ENCODE data around the gene HHAT.
"Not testable (repeated sequence)": the region's sequence is repeated elsewhere in the genome, so short reads cannot be mapped to it uniquely, and the experiment has no call there.

The HHAT gene

GRCh38 chr1:210377731-210378333, 49.1 kb downstream of the HHAT start:
- H3K36me3 Mint-ChIP-seq (ENCODE audit: low read depth) = no peaks in the 10 kb centered on the region
- H3K9me3 Mint-ChIP-seq = no peaks in the 10 kb centered on the region
- peaks cover 4% of the 10 kb centered on the region for H3K27me3 Mint-ChIP-seq
- no peak overlapping the region for H3K27ac Mint-ChIP-seq
- DNase-seq = no peak
- no peak overlapping the region for H3K4me3 Mint-ChIP-seq
- H3K4me1 Mint-ChIP-seq (ENCODE audit: low read depth) = peaks cover 32% of the 10 kb centered on the region

DNA sequence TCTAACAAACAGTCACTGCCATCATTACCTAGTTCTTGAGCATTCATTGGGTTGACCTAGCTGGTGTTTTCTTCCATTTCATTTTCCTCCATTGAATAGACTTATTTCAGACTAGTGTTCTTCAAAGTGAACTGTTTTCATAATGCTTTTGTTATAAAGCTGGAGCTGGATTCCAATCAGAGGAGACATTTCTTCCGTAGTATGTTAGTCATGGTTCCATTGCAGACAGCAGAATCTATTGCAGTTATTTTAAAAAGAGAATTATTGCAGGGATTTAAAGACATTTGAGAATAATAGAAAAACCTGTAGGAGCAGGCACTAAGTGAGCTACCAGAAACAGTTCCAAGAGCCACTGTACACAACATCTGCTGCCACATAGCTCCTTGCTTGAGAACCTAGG, 50.0 kb downstream of the HHAT start:
- Mint-ChIP-seq H3K27ac (no peak overlapping the region), H3K4me1 (ENCODE audit: low read depth) (peaks cover 23% of the 10 kb centered on the region), H3K9me3 (no peaks in the 10 kb centered on the region), H3K27me3 (peaks cover 4% of the 10 kb centered on the region), H3K4me3 (no peak overlapping the region), H3K36me3 (ENCODE audit: low read depth) (no peaks in the 10 kb centered on the region)
- DNase-seq = no peak

DNA sequence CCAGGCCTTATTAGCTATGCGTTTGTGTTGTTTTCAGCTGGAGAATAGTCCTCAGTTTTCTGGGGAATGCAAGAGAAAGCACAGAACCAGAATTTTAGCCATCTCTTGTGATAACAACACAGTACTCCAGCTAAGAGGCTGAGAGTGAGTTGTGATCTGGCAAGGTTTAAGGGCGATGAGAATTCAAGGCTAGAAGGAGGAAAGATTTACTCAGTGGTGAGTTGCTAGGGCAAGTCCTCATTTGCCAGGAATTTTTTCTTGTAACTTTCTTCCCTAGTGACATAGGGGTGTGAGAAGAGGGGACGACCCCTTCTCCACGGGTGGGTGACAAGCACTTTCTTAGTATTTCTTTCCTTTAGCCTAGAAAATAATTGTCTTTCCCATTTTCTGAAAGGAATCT, 53.2 kb downstream of the HHAT start:
- DNase-seq = no peak

GRCh38 chr1:210384625-210385024, 55.9 kb downstream of the HHAT start:
- H3K27me3 Mint-ChIP-seq = peaks cover 7% of the 10 kb centered on the region
- no peak overlapping the region for H3K27ac Mint-ChIP-seq
- no peaks in the 10 kb centered on the region for H3K4me1 Mint-ChIP-seq (ENCODE audit: low read depth)
- no peaks in the 10 kb centered on the region for H3K36me3 Mint-ChIP-seq (ENCODE audit: low read depth)
- no peak for DNase-seq
- H3K9me3 Mint-ChIP-seq = no peaks in the 10 kb centered on the region
- no peak overlapping the region for H3K4me3 Mint-ChIP-seq

More for the DNA sequence above, 53.2 kb downstream of the HHAT start:
- H3K27ac Mint-ChIP-seq = no peak overlapping the region
- no peaks in the 10 kb centered on the region for H3K9me3 Mint-ChIP-seq
- no peaks in the 10 kb centered on the region for H3K36me3 Mint-ChIP-seq (ENCODE audit: low read depth)
- peaks cover 1% of the 10 kb centered on the region for H3K4me1 Mint-ChIP-seq (ENCODE audit: low read depth)
- no peak overlapping the region for H3K4me3 Mint-ChIP-seq
- H3K27me3 Mint-ChIP-seq = peaks cover 4% of the 10 kb centered on the region

DNA sequence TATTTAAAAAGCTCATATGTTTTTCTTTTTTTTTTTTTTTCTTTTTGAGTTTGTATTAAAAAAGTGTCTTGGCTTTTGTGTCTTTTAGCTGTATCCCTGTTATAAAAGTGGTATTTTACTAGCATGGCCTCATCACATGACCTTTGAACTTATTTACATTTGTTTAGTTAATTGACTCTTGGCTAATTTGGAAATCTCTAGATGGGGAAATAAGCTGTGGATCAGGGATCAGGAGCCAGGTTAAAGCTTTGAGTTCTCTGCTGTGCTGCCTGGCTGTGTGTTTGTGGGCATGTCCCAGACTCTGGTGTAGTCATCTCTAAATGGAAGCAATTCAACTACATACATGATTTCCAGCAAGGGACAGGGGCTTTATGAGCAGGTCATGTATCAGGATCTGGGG, 56.5 kb downstream of the HHAT start:
- Mint-ChIP-seq H3K27ac (no peak overlapping the region), H3K36me3 (ENCODE audit: low read depth) (no peaks in the 10 kb centered on the region), H3K27me3 (peaks cover 7% of the 10 kb centered on the region), H3K9me3 (no peaks in the 10 kb centered on the region), H3K4me3 (no peak overlapping the region), H3K4me1 (ENCODE audit: low read depth) (no peaks in the 10 kb centered on the region)
- DNase-seq = no peak

DNA sequence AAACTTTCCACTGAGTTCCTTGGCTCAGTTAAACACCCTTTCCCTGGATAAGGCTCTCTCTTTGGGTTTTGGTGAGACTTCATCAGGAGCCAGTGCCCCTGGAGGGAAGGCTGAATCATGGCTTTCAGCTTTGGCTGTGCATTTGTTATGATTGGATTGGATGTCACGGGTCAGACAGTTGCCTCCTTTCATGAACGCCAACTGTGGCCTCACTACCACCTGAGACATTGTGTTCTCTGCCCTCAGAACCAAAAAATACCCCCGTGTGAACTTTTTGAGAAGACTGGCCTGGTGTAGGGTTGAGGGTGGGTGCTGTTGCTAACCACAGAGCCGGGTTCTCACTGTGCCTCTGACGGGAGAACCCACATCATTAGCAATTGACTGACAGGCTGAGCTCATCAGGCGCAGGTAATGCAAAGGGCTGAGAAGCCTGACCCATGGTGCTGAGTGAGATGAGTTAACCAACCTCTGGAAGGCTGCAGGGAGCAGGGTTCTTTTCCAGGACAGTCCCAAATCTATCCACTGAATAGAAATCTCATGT, 65.6 kb downstream of the HHAT start:
- Mint-ChIP-seq H3K27me3 (peaks cover 28% of the 10 kb centered on the region), H3K27ac (no peak overlapping the region), H3K4me3 (no peak overlapping the region), H3K9me3 (no peaks in the 10 kb centered on the region), H3K4me1 (ENCODE audit: low read depth) (peaks cover 38% of the 10 kb centered on the region), H3K36me3 (ENCODE audit: low read depth) (no peaks in the 10 kb centered on the region)
- DNase-seq = no peak

DNA sequence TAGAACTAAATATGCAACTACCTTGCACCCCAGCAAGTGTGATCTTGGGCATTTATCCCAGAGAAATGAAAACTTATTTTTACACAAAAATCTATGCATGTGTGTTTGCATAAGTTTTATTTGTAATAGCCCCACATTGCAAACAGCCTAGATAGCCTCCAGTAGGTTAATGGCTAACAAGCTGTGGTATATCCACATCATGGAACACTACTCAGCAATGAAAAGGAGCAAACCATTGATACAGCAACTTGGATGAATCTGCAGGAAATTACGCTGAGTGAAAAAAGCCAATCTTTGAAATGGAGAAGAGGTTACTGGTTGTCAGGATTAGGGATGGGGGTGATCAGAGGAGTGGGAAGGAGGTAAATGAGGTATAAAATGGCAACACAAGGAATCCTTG, 67.8 kb downstream of the HHAT start:
- H3K9me3 Mint-ChIP-seq = no peaks in the 10 kb centered on the region
- DNase-seq = no peak
- no peak overlapping the region for H3K27ac Mint-ChIP-seq
- peaks cover 26% of the 10 kb centered on the region for H3K27me3 Mint-ChIP-seq
- H3K4me3 Mint-ChIP-seq = no peak overlapping the region
- H3K36me3 Mint-ChIP-seq (ENCODE audit: low read depth) = no peaks in the 10 kb centered on the region
- H3K4me1 Mint-ChIP-seq (ENCODE audit: low read depth) = peaks cover 54% of the 10 kb centered on the region

- Mint-ChIP-seq H3K27ac (no peak overlapping the region), H3K4me1 (ENCODE audit: low read depth) (peaks cover 54% of the 10 kb centered on the region)
These were observed 68.5 kb downstream of the HHAT start for GRCh38 chr1:210397252-210397651.

GRCh38 chr1:210397681-210398080, 69.0 kb downstream of the HHAT start:
- Mint-ChIP-seq H3K9me3 (no peaks in the 10 kb centered on the region), H3K4me1 (ENCODE audit: low read depth) (peaks cover 54% of the 10 kb centered on the region), H3K27me3 (peaks cover 24% of the 10 kb centered on the region), H3K36me3 (ENCODE audit: low read depth) (no peaks in the 10 kb centered on the region), H3K27ac (no peak overlapping the region), H3K4me3 (no peak overlapping the region)
- no peak for DNase-seq

More at GRCh38 chr1:210397252-210397651, 68.5 kb downstream of the HHAT start:
- Mint-ChIP-seq H3K36me3 (ENCODE audit: low read depth) (no peaks in the 10 kb centered on the region), H3K9me3 (no peaks in the 10 kb centered on the region), H3K27me3 (peaks cover 26% of the 10 kb centered on the region), H3K4me3 (no peak overlapping the region)
- no peak for DNase-seq

DNA sequence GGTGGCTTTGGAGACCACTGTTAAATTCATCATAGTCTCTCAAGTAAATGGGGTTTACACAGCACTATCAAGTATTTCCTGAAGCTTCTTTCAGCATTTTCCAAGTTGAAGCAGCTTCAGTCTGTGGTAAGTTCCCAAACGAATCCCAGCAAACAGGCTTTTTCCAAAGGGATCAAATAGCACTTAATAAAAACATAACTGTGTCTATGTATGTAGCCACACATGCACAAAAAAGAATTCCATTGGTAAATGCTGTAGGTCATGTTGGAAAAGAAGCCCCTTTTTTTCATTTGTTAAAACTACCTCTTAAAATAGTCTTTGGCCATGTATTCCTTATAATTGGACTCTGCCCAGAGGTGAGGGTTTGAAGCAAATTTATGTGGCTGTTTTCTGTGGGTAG, 69.8 kb downstream of the HHAT start:
- no peaks in the 10 kb centered on the region for H3K9me3 Mint-ChIP-seq
- peaks cover 25% of the 10 kb centered on the region for H3K27me3 Mint-ChIP-seq
- H3K4me3 Mint-ChIP-seq = no peak overlapping the region
- H3K4me1 Mint-ChIP-seq (ENCODE audit: low read depth) = peaks cover 53% of the 10 kb centered on the region
- no peak for DNase-seq
- H3K36me3 Mint-ChIP-seq (ENCODE audit: low read depth) = no peaks in the 10 kb centered on the region
- no peak overlapping the region for H3K27ac Mint-ChIP-seq

DNA sequence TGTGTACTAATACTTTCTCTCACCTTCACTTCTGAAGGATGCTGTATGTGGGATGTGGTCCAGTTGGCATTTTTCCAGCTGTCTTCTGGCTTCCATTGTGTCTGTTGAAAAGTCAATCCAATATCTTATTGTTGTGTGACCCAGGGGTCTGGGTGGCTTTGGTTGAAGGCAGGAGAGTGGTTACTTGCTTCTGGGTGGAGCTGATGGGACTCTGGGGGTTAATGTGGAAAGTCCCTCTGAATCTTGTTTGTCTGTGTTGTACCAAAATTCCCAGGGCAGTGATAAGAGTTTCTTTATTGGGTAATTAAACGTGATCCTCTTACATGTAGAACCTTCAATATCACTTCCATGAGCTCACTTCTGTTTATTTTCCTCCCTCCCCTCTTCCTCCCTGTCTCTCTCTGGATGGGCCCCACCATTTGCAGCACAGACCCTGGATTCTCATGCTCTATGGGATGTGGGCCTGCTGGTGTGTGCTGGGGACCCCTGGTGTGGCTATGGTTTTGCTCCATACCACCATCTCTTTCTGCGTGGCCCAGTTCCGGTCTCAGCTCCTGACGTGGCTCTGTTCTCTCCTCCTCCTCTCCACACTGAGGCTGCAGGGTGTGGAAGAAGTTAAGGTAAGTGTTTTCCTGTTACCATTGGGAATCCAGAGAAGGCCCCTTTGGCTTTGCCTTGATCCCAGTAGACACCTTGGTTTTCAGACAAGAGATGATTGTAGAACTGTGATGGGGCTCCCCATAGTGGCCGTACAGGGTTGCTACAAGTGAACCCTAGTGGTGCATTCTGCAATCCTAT, 71.5 kb downstream of the HHAT start:
- peak; percentile 57 for DNase-seq
- Mint-ChIP-seq H3K27me3 (peaks cover 16% of the 10 kb centered on the region), H3K27ac (peak overlapping the region; percentile 85), H3K4me3 (peak overlapping the region; percentile 43), H3K9me3 (no peaks in the 10 kb centered on the region), H3K4me1 (ENCODE audit: low read depth) (peaks cover 42% of the 10 kb centered on the region), H3K36me3 (ENCODE audit: low read depth) (no peaks in the 10 kb centered on the region)

DNA sequence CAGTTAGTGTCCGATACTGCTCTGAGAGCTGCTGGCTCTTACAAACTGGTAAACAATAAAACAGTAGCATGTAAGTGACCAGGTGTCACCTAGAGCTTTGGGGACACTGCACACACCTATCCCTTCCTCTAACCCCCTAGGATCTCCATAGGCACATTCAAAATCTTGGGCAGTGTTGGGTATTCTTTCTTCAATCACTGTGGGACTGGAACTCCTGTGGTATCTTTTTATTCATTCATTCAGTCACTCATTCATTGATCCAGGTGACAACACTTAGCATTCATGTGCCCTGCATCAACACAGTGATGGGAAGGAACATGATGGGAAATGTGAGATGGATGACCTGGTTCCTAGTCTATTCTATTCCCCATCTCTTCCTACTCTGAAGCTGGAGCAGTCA, 73.9 kb downstream of the HHAT start:
- Mint-ChIP-seq H3K4me1 (ENCODE audit: low read depth) (peaks cover 31% of the 10 kb centered on the region), H3K4me3 (no peak overlapping the region), H3K27me3 (peaks cover 9% of the 10 kb centered on the region), H3K9me3 (no peaks in the 10 kb centered on the region), H3K27ac (no peak overlapping the region), H3K36me3 (ENCODE audit: low read depth) (no peaks in the 10 kb centered on the region)
- DNase-seq = no peak

- H3K27ac Mint-ChIP-seq = no peak overlapping the region
- H3K4me1 Mint-ChIP-seq (ENCODE audit: low read depth) = peaks cover 7% of the 10 kb centered on the region
- H3K9me3 Mint-ChIP-seq = no peaks in the 10 kb centered on the region
- no peaks in the 10 kb centered on the region for H3K36me3 Mint-ChIP-seq (ENCODE audit: low read depth)
- no peak for DNase-seq
- H3K4me3 Mint-ChIP-seq = no peak overlapping the region
- H3K27me3 Mint-ChIP-seq = peaks cover 3% of the 10 kb centered on the region
These were observed 76.6 kb downstream of the HHAT start for GRCh38 chr1:210405316-210405715.

- not testable (repeated sequence) for H3K36me3 Mint-ChIP-seq (ENCODE audit: low read depth); DNase-seq; H3K4me3 Mint-ChIP-seq; H3K9me3 Mint-ChIP-seq; H3K27ac Mint-ChIP-seq; H3K27me3 Mint-ChIP-seq; H3K4me1 Mint-ChIP-seq (ENCODE audit: low read depth)
These were observed 77.6 kb downstream of the HHAT start for GRCh38 chr1:210406341-210406740.

DNA sequence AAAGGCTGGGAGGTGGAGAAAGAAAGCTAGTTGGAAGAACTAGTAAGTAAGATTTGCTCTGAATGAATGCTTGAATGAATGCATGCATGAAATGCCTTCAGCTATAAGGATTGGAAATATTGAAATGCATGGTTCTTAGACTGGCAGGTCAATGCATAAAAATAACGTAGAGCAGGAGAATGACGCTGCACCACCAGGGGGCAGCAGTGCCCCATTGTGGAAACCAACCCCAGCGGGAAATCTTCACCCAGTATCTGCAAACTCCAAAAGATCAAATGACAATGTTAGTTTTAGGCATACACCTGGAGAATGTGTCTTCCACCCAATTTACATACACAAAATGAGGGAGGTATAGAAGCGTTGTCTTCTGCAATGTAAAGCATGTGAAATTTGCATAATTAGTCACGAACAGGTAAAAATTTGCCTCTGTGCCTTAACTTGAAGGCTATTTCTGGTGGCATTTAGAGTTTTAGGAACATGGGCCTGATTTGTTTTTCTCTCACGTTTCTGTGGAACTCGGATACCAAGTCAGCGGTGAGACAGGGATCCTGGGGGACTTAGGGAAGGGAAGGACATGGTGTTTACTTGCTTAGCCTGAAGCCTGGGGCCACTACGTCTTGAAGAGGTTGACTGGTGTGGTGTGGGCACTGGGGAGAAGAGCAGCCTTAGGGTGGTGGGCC, 78.6 kb downstream of the HHAT start:
- Mint-ChIP-seq H3K27ac (no peak overlapping the region), H3K4me1 (ENCODE audit: low read depth) (peaks cover 1% of the 10 kb centered on the region), H3K36me3 (ENCODE audit: low read depth) (no peaks in the 10 kb centered on the region), H3K9me3 (no peaks in the 10 kb centered on the region), H3K27me3 (peaks cover 3% of the 10 kb centered on the region), H3K4me3 (no peak overlapping the region)
- peak; percentile 87 for DNase-seq
